T-helper 9 cell (primary cell): ENCODE data around the gene ZC3H18.

Source experiments
- DNase-seq: peaks from one replicate; pipeline ENCODE4 v3.0.0-alpha.2; 2020

ZC3H18 gene

GRCh38 chr16:88627531-88628411 is 57.6 kb downstream of the ZC3H18 start:
- no peak for DNase-seq

- DNase-seq = no peak
These were observed 58.3 kb downstream of the ZC3H18 start for GRCh38 chr16:88628512-88628974.

- no peak for DNase-seq
These were observed 59.6 kb downstream of the ZC3H18 start for GRCh38 chr16:88629835-88630234.

- DNase-seq = no peak
These were observed 60.2 kb downstream of the ZC3H18 start for GRCh38 chr16:88630433-88630832.

DNA sequence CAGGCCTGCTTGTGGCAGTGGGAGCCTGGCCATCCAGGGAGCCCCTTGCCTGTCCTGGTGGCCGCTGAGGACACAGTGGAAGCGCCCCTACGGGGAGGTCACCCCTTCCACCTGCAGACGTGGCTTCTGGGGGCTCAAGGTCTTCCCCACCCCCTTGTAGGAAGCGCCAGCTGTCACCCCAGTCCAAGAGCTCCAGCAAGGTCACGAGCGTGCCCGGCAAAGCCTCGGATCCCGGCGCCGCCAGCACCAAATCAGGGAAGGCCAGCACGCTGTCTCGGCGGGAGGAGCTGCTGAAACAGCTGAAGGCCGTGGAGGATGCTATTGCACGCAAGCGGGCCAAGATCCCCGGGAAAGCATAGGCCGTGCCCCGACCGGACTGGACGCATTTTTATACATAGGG is 60.7 kb downstream of the ZC3H18 start:
- DNase-seq = no peak

DNA sequence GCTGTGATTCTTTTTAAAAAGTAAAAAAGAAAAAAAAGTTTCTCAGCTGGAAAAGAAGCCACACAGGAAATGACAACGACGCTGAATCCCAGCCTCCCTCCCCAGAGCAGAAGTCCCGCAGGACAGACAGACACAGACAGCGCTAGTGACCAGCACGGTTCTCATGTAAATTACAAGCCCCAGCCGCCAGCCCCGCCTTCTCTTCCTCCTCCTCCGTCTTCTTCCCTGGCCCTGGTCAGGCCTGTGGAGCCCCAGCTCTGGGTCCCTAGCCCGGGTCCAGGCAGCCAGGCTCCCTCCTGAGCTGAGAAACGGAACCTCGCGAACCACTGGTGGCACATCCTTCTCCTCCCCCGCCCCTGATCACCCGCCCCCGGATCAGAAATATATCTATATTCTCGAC is 61.2 kb downstream of the ZC3H18 start:
- DNase-seq = no peak

DNA sequence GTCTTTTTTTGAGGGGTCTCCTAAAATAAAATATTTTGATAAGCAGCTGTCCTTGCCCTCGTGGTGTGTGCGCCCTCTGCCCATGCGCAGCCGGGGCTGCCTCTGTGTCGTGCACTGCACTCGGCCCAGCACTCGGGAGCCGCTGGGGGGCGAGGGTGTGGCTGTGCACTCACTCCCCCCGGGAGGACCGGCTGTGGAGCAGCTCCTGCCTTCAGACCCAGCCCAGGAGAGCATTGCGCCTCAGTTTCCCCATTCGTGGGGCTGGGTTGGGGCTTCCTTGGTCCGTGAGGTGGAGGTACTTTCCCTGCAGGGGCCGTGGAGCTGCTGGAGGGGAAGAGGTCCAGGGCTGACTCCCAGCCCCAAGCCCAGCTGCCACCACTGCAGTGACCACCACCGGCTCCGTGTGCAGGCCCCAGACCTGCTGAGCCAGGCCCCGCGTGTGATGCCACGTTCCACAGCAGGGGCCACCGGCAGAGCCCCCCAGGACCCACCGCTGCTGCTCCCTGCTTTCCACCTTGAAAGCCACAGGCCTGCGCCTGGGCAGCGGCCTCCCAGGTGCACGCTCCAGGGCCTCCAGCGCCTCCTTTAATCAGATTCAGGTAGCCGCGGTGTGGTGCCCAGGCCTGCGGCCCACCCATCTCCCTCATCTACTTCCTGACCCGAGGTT is 61.9 kb downstream of the ZC3H18 start:
- no peak for DNase-seq

DNA sequence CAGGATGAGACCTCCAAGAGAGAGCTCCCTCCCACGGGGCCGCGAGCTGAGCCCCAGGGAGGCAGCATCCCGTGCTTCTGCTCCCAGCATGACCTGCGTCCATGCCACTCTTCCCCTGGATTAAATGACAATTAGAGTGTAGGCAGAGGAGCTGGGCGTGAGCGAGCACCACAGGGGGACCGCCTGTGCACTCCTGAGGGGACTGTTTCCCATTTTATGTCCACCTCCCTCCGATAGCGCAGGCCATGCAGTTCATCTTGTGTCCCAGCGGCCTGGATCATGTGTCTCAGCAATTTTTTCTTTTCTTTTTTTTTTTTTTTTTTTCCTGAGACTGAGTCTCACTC is 62.4 kb downstream of the ZC3H18 start:
- no peak for DNase-seq

GRCh38 chr16:88633684-88634140 is 63.5 kb downstream of the ZC3H18 start:
- peak; percentile 53 for DNase-seq

DNA sequence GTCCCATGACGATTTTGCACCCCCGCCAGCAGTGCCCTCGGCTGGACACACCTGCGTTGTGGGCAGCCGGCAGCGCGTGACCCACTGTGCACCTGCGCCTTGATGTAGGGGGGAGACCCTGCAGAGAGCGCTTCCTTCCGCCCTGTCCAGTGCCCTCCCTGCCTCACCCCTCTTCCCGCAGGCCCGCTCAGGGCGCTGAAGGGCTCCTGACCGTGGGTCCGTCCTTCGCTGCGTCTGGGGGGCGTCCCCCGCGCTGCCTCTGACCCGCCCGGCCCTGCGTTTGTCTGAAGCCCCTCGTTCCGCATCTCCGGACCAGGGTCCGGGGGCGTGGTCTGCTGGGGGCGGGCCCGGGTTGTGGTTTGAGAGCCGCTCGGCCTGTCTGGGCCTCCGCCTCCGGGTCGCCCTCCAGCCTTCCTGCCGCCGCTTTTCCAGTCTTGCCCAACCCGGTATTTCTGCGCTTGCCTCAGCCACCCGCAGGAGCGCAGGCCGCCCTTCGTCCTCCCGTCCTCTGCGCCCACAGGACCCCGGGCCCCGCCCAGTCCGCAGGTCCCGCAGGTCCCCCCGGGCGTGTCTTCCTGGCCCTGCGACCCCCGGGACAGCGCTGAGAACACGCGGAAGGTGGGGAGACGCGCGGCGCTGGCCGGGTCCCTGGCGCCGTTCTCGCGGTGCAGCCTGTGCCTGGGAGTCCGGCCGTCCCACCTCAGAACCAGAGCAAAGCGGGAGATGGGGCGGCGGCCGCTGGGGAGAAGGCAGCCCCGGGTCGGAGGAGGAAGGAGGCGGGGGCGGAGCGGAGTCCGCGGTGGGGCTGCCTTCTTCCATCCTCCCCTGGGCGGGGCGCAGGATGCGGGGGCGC is 64.2 kb downstream of the ZC3H18 start:
- peak; percentile 50 for DNase-seq

- no peak for DNase-seq
These were observed 64.9 kb downstream of the ZC3H18 start for GRCh38 chr16:88634994-88635670.

- no peak for DNase-seq
These were observed 65.6 kb downstream of the ZC3H18 start for GRCh38 chr16:88635671-88636319.

DNA sequence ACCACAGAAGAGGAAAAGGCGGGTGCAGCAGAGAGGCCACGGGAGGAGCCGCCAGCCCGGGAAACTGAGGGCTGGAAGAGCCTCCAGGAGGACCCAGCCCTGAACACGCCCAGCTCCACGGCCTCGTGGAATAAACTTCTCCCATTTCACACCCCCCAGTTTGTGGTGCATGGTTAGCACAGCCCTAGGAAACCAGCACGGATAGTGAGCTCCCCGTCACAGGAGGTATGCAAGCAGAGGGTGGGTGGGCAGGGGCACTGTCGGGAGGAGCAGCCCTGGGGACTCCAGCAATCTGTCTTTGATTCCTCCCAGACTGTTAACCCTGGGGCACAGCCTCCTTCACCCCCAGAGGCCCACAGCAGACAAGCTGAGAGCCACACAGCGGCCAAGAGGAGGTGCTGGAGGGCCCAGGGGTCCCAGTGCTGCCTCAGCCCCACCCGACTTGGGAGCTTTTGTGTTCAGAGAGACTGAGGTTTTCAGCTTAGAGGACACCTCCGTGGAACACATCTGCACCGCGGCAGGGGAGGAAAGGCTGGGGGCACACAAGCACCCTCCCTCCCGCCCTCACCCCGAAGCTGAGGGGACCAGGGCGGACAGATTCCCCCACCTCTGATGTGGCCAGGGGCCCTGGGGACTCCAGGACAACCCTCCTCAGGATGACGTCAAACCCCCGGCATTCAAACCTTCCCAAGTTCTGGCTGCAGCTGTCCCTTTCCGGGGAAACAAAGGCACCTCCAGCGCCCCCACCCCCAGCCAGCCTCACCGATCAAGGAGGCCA is 66.5 kb downstream of the ZC3H18 start:
- DNase-seq = no peak

DNA sequence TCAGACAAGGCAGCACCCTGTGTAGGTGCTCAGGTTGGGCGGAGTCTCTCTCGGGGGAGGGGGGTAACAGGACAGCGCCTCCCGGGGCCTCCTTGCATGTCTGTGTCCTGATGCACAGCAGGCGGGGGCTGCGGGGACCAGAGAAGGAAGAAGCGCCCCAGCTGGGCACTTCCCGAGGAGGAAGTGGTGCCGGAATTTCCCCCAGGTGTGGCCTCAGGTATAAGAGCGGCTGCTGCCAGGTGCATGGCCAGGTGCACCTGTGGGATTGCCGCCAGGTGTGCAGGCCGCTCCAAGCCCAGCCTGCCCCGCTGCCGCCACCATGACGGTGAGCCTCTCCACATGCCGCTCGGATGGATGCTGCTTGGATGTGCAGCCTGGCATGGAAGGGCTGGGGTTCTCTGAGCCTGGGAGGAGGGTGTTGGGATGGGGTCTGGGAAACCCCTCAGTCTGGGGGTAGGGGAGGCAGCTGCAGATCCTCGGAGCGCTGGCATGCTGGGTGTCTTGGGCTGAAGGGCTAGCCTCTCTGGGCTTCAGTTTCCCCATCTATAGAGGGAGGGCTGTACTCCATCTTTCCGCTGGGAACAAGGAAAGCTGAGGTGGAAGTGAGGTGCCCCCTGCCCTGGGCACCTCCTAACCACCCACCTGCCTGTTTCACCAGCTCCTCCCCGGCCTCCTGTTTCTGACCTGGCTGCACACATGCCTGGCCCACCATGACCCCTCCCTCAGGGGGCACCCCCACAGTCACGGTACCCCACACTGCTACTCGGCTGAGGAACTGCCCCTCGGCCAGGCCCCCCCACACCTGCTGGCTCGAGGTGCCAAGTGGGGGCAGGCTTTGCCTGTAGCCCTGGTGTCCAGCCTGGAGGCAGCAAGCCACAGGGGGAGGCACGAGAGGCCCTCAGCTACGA is 68.4 kb downstream of the ZC3H18 start, which contains the start of gene IL17C:
Gene IL17C (plus strand): TSS at position 250 of the 908 bp plus-strand sequence. CDS start 70 bp downstream, at position 320.
- DNase-seq = no peak

DNA sequence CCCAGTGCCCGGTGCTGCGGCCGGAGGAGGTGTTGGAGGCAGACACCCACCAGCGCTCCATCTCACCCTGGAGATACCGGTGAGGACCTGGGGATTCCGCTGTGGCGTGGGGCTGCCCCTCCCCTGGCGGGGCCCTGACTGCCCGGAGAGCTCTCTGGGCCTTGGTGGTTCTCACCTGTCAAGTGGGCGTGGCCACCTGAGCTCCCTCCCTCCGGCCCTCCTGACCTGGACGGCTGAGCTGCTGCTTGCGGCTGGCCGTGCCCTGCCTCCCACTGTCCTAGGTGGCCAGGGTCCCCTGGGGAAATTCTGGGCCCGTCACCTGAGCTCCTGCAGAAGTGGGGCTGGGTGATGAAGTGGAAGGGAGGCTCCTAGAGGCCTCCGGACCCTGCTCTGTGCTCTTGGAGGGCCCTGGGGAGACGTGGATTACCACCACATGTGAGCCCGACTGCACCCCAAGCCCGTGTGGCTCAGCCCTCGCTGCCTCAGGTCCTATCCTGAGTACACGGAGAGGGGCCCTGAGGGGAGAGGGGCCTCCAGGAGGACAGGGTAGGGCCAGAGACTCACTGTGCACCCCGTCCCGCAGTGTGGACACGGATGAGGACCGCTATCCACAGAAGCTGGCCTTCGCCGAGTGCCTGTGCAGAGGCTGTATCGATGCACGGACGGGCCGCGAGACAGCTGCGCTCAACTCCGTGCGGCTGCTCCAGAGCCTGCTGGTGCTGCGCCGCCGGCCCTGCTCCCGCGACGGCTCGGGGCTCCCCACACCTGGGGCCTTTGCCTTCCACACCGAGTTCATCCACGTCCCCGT is 69.2 kb downstream of the ZC3H18 start:
- DNase-seq = no peak

DNA sequence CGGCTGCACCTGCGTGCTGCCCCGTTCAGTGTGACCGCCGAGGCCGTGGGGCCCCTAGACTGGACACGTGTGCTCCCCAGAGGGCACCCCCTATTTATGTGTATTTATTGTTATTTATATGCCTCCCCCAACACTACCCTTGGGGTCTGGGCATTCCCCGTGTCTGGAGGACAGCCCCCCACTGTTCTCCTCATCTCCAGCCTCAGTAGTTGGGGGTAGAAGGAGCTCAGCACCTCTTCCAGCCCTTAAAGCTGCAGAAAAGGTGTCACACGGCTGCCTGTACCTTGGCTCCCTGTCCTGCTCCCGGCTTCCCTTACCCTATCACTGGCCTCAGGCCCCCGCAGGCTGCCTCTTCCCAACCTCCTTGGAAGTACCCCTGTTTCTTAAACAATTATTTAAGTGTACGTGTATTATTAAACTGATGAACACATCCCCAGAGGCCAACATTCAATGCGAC is 69.9 kb downstream of the ZC3H18 start:
- no peak for DNase-seq

DNA sequence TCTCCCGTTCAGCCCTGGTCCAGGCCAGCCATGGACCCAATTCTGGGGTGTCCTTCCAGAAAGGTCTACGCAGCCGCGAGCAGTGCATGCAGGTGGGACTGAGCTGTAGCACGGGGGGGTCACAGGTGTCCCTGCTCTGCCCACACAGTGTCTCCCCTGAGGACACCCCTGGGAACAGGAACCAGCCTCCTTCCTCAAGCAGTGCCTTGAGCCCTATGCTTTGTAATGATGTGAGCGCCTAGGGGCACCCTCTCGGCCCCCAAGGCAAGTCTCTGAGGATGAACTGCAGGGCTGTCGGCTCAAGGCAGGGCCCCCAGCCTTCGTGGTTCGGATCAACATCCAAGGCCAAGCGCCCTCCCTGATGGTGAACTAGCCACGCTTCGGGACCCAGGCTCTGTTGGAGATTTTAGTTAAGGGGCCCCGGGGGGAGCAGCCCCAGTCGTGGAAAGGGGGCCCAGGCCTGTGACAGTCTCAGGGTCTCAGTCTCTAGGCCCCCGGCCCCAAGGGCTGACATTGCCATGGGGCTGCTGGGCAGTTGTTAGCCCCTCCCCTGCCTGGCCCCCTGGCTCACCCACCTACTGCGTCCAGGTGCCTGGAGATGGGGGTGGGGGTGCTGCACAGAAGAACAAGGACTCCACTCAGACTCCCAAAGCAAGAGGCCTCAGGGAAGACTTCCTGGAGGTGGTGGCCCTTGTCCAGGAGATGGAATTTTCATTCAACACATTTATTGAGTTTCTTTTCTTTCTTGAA is 70.5 kb downstream of the ZC3H18 start:
- no peak for DNase-seq
